ENCODE measurements around the gene RPH3AL.

DNA sequence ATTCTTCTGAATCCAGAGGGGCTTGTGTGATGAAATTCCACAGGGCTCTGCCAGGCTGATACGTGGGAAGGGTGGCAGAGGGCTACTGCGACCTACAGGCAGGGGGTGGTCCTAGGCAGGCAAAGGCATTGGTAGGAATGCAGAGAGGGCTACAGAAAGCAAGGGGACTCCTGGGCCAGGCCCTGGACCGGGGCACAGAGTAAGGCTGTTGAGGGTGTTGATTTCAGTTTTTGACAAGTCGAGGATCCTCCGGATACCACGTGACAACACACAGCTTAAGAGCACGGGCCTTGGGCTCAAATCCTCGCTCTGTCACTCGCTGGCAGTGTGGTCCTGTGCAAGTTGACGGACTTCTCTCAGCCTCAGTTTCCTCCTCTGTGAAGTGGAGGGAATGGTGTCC is 152.0 kb downstream of the RPH3AL start:
- TF ChIP-seq, protein P1, sequence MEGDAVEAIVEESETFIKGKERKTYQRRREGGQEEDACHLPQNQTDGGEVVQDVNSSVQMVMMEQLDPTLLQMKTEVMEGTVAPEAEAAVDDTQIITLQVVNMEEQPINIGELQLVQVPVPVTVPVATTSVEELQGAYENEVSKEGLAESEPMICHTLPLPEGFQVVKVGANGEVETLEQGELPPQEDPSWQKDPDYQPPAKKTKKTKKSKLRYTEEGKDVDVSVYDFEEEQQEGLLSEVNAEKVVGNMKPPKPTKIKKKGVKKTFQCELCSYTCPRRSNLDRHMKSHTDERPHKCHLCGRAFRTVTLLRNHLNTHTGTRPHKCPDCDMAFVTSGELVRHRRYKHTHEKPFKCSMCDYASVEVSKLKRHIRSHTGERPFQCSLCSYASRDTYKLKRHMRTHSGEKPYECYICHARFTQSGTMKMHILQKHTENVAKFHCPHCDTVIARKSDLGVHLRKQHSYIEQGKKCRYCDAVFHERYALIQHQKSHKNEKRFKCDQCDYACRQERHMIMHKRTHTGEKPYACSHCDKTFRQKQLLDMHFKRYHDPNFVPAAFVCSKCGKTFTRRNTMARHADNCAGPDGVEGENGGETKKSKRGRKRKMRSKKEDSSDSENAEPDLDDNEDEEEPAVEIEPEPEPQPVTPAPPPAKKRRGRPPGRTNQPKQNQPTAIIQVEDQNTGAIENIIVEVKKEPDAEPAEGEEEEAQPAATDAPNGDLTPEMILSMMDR (IDR thresholded peaks at IDR 0.05): no peak
- no peak for TF ChIP-seq POLR2A (IDR thresholded peaks at IDR 0.05)
